ENCODE data around the gene FAF1. TPM values are rescaled to one million over a fixed set of nuclear protein-coding genes. Genes with fewer than 3 reads are reported as not detected.

The FAF1 gene
- total and polyA plus RNA-seq, 2 donors (not counting 3 experiments of a cell fraction or from before 2014, with no cell fraction given): 9.0 to 57.6 TPM

- Histone ChIP-seq H3K79me2 (ENCODE audit: control insufficient read depth, insufficient read depth, low read length) (no peaks in the 10 kb centered on the region), H3K9me1 (replicated peaks; ENCODE audit: control insufficient read depth, extremely low read depth, insufficient read depth, low read length) (no peaks in the 10 kb centered on the region), H3K4me3 (replicated peaks in 1 of 3; ENCODE audit: insufficient read depth in 1 of 3, low read depth in 1 of 3, low read length in 3 of 3) (no peak overlapping the region), H3K36me3 (ENCODE audit: control insufficient read depth in 2 of 2, extremely low read depth in 1 of 2, insufficient read depth in 2 of 2, low read length in 2 of 2) (no peaks in the 10 kb centered on the region), H3K9me3 (replicated peaks; ENCODE audit: control insufficient read depth, insufficient read depth, low read length) (no peaks in the 10 kb centered on the region), H4K20me1 (replicated peaks; ENCODE audit: control insufficient read depth, extremely low read depth, insufficient read depth, low read length) (no peaks in the 10 kb centered on the region), H3K4me1 (ENCODE audit: control insufficient read depth, extremely low read depth, insufficient read depth, low read length) (no peaks in the 10 kb centered on the region), H3K9ac (replicated peaks; ENCODE audit: extremely low read depth, insufficient read depth, low read length) (no peak overlapping the region), H3K27me3 (ENCODE audit: control insufficient read depth in 2 of 2, insufficient read depth in 2 of 2, low read length in 2 of 2) (no peaks in the 10 kb centered on the region), H2AFZ (ENCODE audit: low read depth, low read length) (no peak overlapping the region), H3K4me2 (ENCODE audit: insufficient read depth, low read length) (no peak overlapping the region), H3K27ac (ENCODE audit: insufficient read depth, low read depth, low read length) (no peak overlapping the region)
- no TSS peak for BruUV-seq (replicated peaks)
- DNase-seq (ENCODE audit: low read depth, low spot score) (no peak), FAIRE-seq (no peak)
- no peak for TF ChIP-seq MYC (IDR thresholded peaks at IDR 0.05; ENCODE audit: low read depth, low read length)
- no peak for TF ChIP-seq CTCF (IDR thresholded peaks at IDR 0.05; ENCODE audit: extremely low read depth in 1 of 2, insufficient read depth in 1 of 2, low read depth in 1 of 2, low read length in 2 of 2)
- CTCF ChIA-PET: no interaction called here
- POLR2A ChIA-PET: no interaction called here
- intact Hi-C loops (cut with micrococcal nuclease) (no loop called here), dilution Hi-C loops (cut with MboI; ENCODE audit: extremely low pct_ligation_motif_present, low sequenced_read_pairs) (no loop called here)
Observed at GRCh38 chr1:50992532-50993318, 32.7 kb upstream of the FAF1 start.

GRCh38 chr1:50989694-50990093 is 29.6 kb upstream of the FAF1 start:
- intact Hi-C loops (cut with micrococcal nuclease) (no loop called here), dilution Hi-C loops (cut with MboI; ENCODE audit: extremely low pct_ligation_motif_present, low sequenced_read_pairs) (no loop called here)
- H3K4me2 ChIP-seq (ENCODE audit: insufficient read depth, low read length): no peak overlapping the region
- BruUV-seq (replicated peaks): no TSS peak
- FAIRE-seq (no peak), DNase-seq (ENCODE audit: low read depth, low spot score) (no peak)
- ChIA-PET CTCF (no interaction called here), POLR2A (no interaction called here)
- H2AFZ ChIP-seq (ENCODE audit: low read depth, low read length): no peak overlapping the region
- no peaks in the 10 kb centered on the region for H3K79me2 ChIP-seq (ENCODE audit: control insufficient read depth, insufficient read depth, low read length)
- no peaks in the 10 kb centered on the region for H3K9me3 ChIP-seq (replicated peaks; ENCODE audit: control insufficient read depth, insufficient read depth, low read length)
- no peaks in the 10 kb centered on the region for H3K27me3 ChIP-seq (ENCODE audit: control insufficient read depth in 2 of 2, insufficient read depth in 2 of 2, low read length in 2 of 2)
- H3K4me1 ChIP-seq (ENCODE audit: control insufficient read depth, extremely low read depth, insufficient read depth, low read length): no peaks in the 10 kb centered on the region
- H4K20me1 ChIP-seq (replicated peaks; ENCODE audit: control insufficient read depth, extremely low read depth, insufficient read depth, low read length): no peaks in the 10 kb centered on the region
- no peak for TF ChIP-seq POLR2A (IDR thresholded peaks at IDR 0.05; ENCODE audit: low read depth, low read length)
- H3K36me3 ChIP-seq (ENCODE audit: control insufficient read depth in 2 of 2, extremely low read depth in 1 of 2, insufficient read depth in 2 of 2, low read length in 2 of 2): no peaks in the 10 kb centered on the region
- H3K27ac ChIP-seq (ENCODE audit: insufficient read depth, low read depth, low read length): no peak overlapping the region
- H3K4me3 ChIP-seq (replicated peaks in 1 of 3; ENCODE audit: insufficient read depth in 1 of 3, low read depth in 1 of 3, low read length in 3 of 3): no peak overlapping the region
- H3K9ac ChIP-seq (replicated peaks; ENCODE audit: extremely low read depth, insufficient read depth, low read length): no peak overlapping the region
- no peaks in the 10 kb centered on the region for H3K9me1 ChIP-seq (replicated peaks; ENCODE audit: control insufficient read depth, extremely low read depth, insufficient read depth, low read length)
